Vagina (tissue), 2 donors: ENCODE results near the gene MFSD12. TPM values are rescaled to one million over a fixed set of nuclear protein-coding genes. Genes with fewer than 3 reads are reported as not detected.

Experiments
- DNase-seq, 2 donors: peaks; one replicate each; pipeline ENCODE4 v3.0.0-alpha.2; 2017; ENCODE audit errors: extremely low spot score in 2 of 2
- H3K27ac ChIP-seq: fragments of 200-600 bp; sonication (generic); one replicate; pipeline ENCODE4 v1.5.1; 2019
- H3K27me3 ChIP-seq: fragments of 200-600 bp; sonication (generic); one replicate; pipeline ENCODE4 v1.5.1; 2019
- H3K36me3 ChIP-seq, 2 donors: fragments of 200-600 bp; sonication (generic); one replicate each; pipeline ENCODE4 v1.5.1; 2017 to 2019
- H3K4me1 ChIP-seq: fragments of 200-600 bp; sonication (generic); one replicate; pipeline ENCODE4 v1.5.1; 2019
- H3K4me3 ChIP-seq, 2 donors: fragments of 200-600 bp; sonication (generic); 1 replicate in 1 of 2; 2 replicates in 1 of 2; pipeline ENCODE4 v1.5.1; 2016 to 2019
- H3K9me3 ChIP-seq: fragments of 200-600 bp; sonication (generic); one replicate; pipeline ENCODE4 v1.5.1; 2019
- POLR2A ChIP-seq, 2 donors: fragments of 450-650 bp; IDR thresholded peaks; one replicate each; pipeline ENCODE4 v1.6.1; 2017; ENCODE audit warnings: antibody characterized with exemption in 2 of 2, mild to moderate bottlenecking in 2 of 2, moderate library complexity in 2 of 2
- POLR2AphosphoS5 ChIP-seq, 2 donors: sonication (generic); formaldehyde crosslinking; IDR thresholded peaks; one replicate each; pipeline ENCODE4 v1.9.0; 2017; ENCODE audit warnings: antibody characterized with exemption in 2 of 2, mild to moderate bottlenecking in 2 of 2, low read depth in 1 of 2; ENCODE audit not compliant: insufficient read depth in 1 of 2
- intact Hi-C: fragments of 100-400 bp; cut with DNase I; formaldehyde crosslinking; loops from one replicate; pipeline ENCODE4 v1.15.1; 2023
- total RNA-seq: library from RNA; depleted of rRNA; stranded (reverse); fragments of >200 nt; gene quantifications from one replicate; pipeline ENCODE4 v1.2.3, GENCODE V29; 2016
- TF ChIP-seq, protein P1 (sequence below), 3 experiments: fragments of 450-650 bp in 2 of 3; fragments of 200-600 bp in 1 of 3; sonication (generic) in 1 of 3; IDR thresholded peaks; one replicate each; pipeline ENCODE4 v1.5.1; 2017 to 2019; ENCODE audit warnings: antibody characterized with exemption in 3 of 3, mild to moderate bottlenecking in 2 of 3, moderate library complexity in 2 of 3

The MFSD12 gene
- total RNA-seq, 1 donor from 2014 or later = 48.4 TPM

GRCh38 chr19:3547301-3547731, 10.1 kb downstream of the MFSD12 start:
- intact Hi-C loops = loop anchor here (10.0 kb wide), 1 partner anchor 157 kb away; the partner anchor contains the start of genes PIP5K1C and TJP3
- DNase-seq = no peak
- H3K27me3 ChIP-seq = no peaks in the 10 kb centered on the region
- no peak for TF ChIP-seq POLR2A (IDR thresholded peaks at IDR 0.05)
- no peak for TF ChIP-seq POLR2AphosphoS5 (IDR thresholded peaks at IDR 0.05; ENCODE audit: insufficient read depth in 1 of 2, low read depth in 1 of 2)
- TF ChIP-seq, protein P1, sequence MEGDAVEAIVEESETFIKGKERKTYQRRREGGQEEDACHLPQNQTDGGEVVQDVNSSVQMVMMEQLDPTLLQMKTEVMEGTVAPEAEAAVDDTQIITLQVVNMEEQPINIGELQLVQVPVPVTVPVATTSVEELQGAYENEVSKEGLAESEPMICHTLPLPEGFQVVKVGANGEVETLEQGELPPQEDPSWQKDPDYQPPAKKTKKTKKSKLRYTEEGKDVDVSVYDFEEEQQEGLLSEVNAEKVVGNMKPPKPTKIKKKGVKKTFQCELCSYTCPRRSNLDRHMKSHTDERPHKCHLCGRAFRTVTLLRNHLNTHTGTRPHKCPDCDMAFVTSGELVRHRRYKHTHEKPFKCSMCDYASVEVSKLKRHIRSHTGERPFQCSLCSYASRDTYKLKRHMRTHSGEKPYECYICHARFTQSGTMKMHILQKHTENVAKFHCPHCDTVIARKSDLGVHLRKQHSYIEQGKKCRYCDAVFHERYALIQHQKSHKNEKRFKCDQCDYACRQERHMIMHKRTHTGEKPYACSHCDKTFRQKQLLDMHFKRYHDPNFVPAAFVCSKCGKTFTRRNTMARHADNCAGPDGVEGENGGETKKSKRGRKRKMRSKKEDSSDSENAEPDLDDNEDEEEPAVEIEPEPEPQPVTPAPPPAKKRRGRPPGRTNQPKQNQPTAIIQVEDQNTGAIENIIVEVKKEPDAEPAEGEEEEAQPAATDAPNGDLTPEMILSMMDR (IDR thresholded peaks at IDR 0.05) = peak in 1 of 3 experiments; percentile 24
- H3K4me3 ChIP-seq = no peak overlapping the region
- no peak overlapping the region for H3K27ac ChIP-seq
- H3K9me3 ChIP-seq = no peaks in the 10 kb centered on the region
- H3K36me3 ChIP-seq = peaks cover 0 to 7% of the 10 kb centered on the region in 2 donors
- H3K4me1 ChIP-seq = no peaks in the 10 kb centered on the region

- Histone ChIP-seq H3K36me3 (peaks cover 0 to 7% of the 10 kb centered on the region in 2 donors), H3K27me3 (no peaks in the 10 kb centered on the region), H3K4me3 (no peak overlapping the region), H3K4me1 (no peaks in the 10 kb centered on the region), H3K9me3 (no peaks in the 10 kb centered on the region), H3K27ac (no peak overlapping the region)
- TF ChIP-seq POLR2AphosphoS5 (IDR thresholded peaks at IDR 0.05; ENCODE audit: insufficient read depth in 1 of 2, low read depth in 1 of 2) = no peak
- TF ChIP-seq POLR2A (IDR thresholded peaks at IDR 0.05) = no peak
- TF ChIP-seq, protein P1 (IDR thresholded peaks at IDR 0.05) = no peak
- intact Hi-C loops = loop anchor here (10.0 kb wide), 1 partner anchor 159 kb away; the partner anchor contains the start of genes PIP5K1C and TJP3
- no peak for DNase-seq
Observed at GRCh38 chr19:3546119-3546518, 11.3 kb downstream of the MFSD12 start.

DNA sequence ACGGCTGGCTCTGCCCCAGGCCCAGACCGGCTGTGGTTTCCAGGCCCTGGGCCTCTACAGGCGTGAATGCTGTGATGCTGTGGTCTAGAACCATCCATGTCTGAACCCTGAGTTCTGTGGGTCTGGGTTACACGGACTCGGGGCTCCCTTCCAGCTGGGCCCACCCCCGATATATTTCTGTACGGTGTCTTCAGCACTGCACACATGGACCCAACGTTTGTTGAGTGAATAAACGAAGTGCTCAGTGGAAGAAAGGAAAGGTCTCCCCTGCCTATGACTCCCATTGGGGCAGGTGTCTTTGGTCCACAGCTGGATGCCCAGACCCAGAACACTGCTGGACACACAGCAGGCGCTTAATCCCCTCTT, 11.7 kb downstream of the MFSD12 start:
- intact Hi-C loops = loop anchor here (2.0 to 10.0 kb wide), 2 partner anchors 73 to 159 kb away; partner anchors contain the start of genes PIP5K1C and TJP3
- TF ChIP-seq, protein P1 (IDR thresholded peaks at IDR 0.05) = no peak
- no peak for TF ChIP-seq POLR2A (IDR thresholded peaks at IDR 0.05)
- Histone ChIP-seq H3K36me3 (peaks cover 0 to 7% of the 10 kb centered on the region in 2 donors), H3K4me3 (no peak overlapping the region), H3K27ac (no peak overlapping the region), H3K27me3 (no peaks in the 10 kb centered on the region), H3K9me3 (no peaks in the 10 kb centered on the region), H3K4me1 (no peaks in the 10 kb centered on the region)
- no peak for DNase-seq

- DNase-seq = no peak
- intact Hi-C loops = loop anchor here (2.0 to 10.0 kb wide), 2 partner anchors 74 to 160 kb away; partner anchors contain the start of genes PIP5K1C and TJP3
- H3K27me3 ChIP-seq = no peaks in the 10 kb centered on the region
- no peak overlapping the region for H3K4me3 ChIP-seq
- H3K4me1 ChIP-seq = no peaks in the 10 kb centered on the region
- H3K27ac ChIP-seq = no peak overlapping the region
- H3K9me3 ChIP-seq = no peaks in the 10 kb centered on the region
- no peak for TF ChIP-seq POLR2A (IDR thresholded peaks at IDR 0.05)
- TF ChIP-seq, protein P1 (IDR thresholded peaks at IDR 0.05) = peak; percentile 78 to 92 (median 81)
- peak in 1 of 2 donors; percentile 22 for TF ChIP-seq POLR2AphosphoS5 (IDR thresholded peaks at IDR 0.05; ENCODE audit: insufficient read depth in 1 of 2, low read depth in 1 of 2)
- H3K36me3 ChIP-seq = peaks cover 0 to 7% of the 10 kb centered on the region in 2 donors
Observed at GRCh38 chr19:3544742-3545668, 12.4 kb downstream of the MFSD12 start.

GRCh38 chr19:3544058-3544376, 13.4 kb downstream of the MFSD12 start:
- no peaks in the 10 kb centered on the region for H3K27me3 ChIP-seq
- no peak overlapping the region for H3K4me3 ChIP-seq
- no peaks in the 10 kb centered on the region for H3K9me3 ChIP-seq
- peaks cover 0 to 7% of the 10 kb centered on the region in 2 donors for H3K36me3 ChIP-seq
- H3K27ac ChIP-seq = no peak overlapping the region
- intact Hi-C loops = loop anchor here (2.0 to 10.0 kb wide), 2 partner anchors 75 to 161 kb away; partner anchors contain the start of genes PIP5K1C and TJP3
- H3K4me1 ChIP-seq = no peaks in the 10 kb centered on the region
- DNase-seq = no peak
- TF ChIP-seq POLR2A (IDR thresholded peaks at IDR 0.05) (no peak), POLR2AphosphoS5 (IDR thresholded peaks at IDR 0.05; ENCODE audit: insufficient read depth in 1 of 2, low read depth in 1 of 2) (no peak)
- TF ChIP-seq, protein P1 (IDR thresholded peaks at IDR 0.05) = no peak
